Kidney glomerular epithelial cell (primary cell): ENCODE measurements around the gene CD69.
"Not testable (repeated sequence)": the region's sequence is repeated elsewhere in the genome, so short reads cannot be mapped to it uniquely, and the experiment has no call there.

Experiments used
- DNase-seq: peaks from one replicate; lab custom pipeline; 2025; lab: John Stamatoyannopoulos, UW

CD69 gene

DNA sequence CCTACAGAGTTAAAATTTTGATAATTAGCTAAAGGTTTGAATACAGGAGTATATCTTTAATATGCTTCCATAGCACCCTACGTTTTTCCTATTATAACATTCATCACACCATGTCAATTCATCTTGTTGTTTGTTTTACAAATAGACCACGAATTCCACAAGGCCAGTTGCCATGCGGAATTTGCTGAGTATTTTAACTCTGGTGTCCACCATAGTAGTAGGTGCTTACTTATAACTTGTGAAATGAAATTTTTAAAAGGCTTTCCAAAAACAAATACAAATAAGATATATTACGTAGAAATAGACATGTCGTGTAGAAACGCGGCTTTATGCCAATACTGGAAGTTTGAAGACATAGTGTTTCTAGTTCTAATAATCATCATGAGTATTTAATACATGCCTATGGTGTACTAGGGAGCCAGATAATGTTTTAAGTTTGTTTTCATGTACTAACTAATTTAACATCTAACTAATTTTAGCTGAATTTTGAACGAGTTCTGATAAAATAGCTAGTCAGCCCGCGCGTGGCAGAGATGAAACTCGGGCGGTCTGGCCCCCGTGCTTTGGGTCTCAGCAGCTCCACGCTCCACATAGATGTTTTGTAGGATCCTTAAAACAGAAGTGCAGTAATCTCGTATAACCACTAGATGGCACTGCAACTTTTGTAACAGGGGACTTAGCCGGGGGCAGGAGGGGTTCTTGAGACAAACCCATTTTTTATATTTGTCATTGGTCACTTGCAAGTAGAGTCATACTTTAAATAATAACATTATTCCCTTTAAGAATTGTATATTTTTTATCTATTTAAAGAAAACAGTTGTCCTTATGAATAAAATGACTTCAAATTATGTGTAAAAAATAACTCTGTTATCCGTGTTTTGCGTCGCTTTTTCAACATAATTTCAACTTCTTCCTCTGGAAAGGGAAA is 10.2 kb downstream of the CD69 start:
- peak; percentile 55 for DNase-seq

DNA sequence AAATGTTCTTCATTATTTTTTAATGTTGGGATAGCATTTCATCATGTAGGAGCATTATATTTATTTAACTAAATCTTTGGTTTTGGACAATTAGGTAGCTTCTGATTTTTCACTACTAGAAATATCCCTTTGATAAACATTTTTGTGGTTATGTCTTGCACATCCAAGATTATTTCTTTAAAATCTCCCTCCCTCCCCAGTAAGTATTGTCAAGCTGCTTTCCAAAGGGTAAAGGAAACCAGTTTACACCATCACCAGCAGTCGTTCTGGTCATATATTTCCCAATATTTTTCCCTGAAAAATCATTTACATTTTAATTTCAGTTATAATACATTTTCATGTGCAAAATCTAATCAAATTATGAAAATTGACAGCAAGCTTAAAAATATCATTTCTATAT is 11.1 kb downstream of the CD69 start:
- no peak for DNase-seq

DNA sequence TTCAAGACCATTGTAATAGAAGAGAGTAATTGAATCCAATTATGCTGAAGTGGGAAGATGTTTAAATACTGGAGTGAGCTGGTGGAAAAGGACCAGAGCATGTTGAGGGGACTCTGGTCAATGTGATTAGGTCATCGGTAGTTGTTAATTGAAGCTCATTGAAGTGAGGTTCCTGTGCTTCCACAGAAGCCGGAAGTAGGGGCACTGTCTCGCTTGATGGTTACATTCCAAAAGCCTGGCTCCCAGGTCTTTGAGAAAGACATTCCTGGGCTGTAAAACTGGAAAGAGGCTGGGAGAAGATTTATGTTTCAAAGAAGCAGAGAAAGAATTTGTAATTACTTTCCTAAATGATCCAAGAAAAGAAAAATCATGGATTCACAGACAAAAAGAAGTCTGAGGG is 15.5 kb downstream of the CD69 start:
- peak; percentile 67 for DNase-seq

DNA sequence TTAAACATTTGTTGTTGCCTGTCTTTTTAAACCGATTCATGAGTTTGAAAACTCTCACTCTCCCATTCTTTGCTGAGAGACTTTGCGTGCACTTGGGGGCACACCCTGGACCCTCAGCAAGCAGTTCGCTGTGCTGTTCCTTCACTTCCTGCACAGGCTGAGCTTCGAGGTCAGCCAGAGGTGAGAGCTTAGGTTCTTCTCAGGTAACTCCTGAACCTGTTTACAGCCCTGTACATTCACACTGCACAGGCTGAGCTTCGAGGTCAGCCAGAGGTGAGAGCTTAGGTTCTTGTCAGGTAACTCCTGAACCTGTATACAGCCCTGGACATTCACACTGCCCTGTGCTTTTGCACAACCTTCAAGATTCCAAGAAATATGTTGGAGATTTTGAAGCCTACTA is 18.0 kb downstream of the CD69 start:
- DNase-seq = no peak

DNA sequence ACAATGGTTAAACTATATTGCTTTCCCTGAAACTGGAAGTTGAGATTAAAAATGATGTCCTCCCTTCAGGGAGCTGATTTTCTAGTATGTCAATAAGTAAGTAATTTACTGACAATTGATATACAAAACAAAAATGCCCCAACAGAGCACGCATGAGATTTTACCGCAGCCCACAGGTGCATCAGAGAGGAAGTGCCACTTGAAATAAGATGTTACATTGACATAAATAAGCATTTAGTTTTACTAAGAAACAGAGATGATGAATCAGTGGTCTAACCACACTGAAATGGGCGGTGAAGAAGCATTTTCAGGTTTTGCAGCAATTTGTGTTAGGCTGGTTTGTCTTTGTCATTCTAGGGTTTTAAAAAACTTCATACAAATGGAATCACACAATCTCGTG is 19.0 kb downstream of the CD69 start:
- DNase-seq = no peak

DNA sequence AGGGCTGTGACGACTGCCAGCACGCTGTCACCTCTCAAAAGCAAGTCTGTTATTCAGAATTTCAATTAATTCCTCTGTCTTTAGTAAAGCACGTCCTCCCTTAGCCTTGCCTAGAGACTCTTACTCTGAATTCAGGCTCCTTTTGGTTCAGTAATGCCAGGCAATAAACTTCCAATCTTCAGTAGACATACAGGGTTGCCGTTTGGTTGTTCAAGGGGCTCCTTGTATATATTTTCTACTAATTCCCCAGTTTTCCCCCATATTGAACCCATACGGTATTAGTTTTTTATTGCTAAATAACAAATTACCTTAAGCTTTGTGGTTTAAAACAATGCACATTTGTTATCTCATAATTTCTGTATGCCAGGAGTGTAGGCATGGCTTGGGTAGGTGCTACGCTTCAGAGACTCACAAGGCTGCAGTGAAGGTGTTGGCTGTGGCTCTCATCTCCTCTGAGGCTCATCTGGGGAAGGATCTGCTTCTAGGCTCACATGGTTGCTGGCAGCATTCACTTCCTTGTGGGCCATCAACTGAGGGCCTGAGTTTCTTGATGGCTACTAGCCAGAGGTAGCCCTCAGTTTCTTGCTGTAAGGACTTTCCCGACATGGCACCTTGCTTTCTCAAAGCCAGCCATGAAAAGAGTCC is 20.5 kb downstream of the CD69 start:
- no peak for DNase-seq

DNA sequence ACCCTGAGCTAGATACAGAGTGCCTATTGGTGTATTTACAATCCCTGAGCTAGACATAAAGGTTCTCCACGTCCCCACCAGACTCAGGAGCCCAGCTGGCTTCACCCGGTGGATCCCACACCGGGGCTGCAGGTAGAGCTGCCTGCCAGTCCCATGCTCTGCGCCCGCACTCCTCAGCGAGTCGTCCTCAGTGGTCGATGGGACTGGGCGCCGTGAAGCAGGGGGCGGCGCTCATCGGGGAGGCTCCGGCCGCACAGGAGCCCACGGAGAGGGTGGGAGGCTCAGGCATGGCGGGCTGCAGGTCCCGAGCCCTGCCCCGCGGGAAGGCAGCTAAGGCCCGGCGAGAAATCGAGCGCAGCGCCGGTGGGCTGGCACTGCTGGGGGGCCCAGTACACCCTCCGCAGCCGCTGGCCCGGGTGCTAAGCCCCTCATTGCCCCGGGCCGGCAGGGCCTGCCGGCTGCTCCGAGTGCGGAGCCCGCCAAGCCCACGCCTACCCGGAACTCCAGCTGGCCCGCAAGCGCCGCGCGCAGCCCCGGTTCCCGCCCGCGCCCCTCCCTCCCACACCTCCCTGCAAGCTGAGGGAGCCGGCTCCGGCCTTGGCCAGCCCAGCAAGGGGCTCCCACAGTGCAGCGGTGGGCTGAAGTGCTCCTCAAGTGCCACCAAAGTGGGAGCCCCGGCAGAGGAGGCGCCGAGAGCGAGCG is 21.1 kb downstream of the CD69 start:
- not testable (repeated sequence) for DNase-seq

DNA sequence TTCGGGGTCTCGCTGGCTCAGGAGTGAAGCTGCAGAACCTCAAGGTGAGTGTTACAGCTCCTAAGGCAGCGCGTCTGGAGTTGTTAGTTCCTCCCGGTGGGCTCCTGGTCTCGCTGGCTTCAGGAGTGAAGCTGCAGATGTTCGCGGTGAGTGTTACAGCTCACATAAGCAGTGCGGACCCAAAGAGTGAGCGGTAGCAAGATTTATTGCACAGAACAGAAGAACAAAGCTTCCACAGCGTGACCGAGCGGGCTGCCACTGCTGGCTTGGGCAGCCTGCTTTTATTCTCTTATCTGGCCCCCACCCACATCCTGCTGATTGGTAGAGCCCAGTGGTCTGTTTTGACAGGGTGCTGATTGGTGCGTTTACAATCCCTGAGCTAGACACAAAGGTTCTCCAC is 21.8 kb downstream of the CD69 start:
- not testable (repeated sequence) for DNase-seq

DNA sequence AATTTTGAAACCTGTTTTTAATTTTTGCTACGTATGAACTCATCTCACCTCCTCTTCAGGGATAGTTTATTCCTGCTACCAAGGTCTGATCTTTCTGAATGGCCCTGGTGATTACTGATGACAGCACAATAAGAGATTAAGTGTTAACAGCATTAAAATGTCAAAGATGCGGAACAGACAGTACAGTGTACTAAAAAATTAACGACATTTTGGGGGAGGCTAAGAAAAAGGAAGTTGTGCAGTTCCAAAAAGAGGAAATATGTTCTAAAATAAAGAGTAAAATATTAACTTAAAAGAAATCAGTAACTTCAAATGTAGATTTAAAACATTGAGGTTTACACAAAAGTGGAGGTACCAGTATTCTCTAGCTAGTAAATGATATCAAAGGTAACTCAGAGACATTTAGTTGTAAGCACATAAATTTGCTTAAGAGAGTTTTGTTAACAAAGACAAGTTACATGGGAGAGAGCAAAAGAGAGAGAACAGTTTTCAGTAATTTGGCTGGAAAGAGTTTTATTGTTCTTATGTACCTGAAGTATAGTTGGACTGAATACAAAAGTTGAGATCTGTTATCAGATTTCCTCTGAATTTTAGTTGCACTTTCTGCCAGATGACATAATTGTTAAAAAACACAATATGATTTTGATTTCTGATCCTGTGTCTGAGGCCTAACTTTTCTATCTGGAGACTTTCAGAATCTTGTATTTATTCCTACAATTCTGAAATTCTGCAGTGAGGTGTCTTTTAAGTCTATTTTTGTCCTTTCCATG is 23.6 kb downstream of the CD69 start:
- DNase-seq = no peak

DNA sequence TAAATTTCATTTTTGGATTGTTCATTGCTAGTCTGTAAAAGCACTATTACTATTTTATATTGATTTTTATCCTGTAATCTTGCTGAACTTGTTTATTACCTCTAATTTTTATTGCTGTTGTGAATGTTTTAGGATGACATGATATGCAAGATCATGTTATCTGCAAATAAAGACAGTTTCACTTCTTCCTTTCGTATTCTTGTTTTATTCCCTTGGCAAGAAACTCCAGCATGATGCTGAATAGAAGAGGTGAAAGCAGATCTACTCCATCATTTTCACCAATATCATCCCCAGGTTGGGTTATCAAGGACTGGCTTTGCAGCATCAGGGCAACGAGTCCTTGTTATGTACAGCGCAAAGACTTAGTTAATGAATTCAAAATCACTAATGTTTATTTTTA is 25.1 kb downstream of the CD69 start:
- DNase-seq = no peak

DNA sequence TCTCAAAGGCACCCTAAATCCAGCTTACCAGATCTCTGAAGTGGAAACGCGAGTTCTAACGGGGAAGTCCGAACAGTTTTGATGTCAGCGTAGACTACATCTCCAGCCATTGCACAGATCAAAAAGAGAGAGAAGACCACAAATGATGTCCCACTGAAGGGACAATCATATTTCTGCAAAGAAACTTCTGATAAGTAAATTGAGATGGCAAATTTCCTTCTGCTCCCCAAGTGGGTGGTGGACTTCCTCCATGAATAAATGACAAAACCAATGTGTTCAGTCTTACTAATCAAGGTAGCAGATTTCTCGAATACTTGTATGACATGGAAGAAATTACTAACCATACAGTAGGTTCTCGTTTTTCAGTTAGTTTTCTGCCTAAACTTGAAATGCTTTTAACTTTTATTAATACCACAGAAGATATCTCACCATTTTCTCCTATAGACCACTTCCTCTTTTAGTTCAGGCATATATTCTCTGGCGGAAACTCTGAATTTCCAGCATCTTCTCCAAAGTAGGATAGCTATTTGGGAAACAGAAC is 27.7 kb downstream of the CD69 start, which contains the start of gene CLECL1:
CLECL1 (minus strand) TSS at position 177 of the 541 bp plus-strand sequence.
- DNase-seq = no peak

DNA sequence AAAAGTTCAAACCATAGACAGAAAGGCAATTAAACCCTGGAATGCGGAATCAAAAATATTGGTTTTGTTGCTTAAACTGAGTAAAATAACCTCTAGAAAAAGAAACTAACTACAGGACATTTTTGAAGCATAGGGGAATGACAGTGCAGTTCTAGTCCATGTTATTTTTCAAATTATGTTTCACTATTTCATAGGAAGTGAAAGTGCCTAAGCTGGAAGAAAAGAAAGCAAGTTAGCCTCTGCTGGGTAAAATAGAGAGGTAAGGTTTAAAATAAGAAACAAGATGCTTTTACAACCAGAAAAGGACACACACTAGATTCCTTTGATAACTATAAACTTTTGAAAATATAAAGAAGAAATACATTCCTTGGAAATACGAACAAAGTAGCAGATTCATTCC is 28.9 kb downstream of the CD69 start:
- no peak for DNase-seq

DNA sequence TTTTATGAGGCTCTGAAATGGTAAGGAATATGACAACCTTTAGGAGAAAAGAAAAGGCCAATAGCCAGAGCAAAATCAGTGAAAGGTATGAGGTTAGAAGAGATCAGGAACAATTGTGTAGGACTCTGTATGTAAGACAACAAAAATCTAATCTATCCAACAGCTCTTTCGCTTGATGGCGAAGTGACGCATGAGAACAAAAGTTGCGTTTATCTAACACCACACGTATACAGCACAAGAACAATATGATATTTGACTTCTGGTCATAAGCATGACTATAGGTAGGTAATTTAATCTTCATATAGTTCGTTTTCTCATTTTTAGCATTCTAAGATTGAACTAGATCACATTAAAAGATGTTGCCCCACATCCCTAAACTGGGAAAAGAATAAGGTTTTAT is 29.3 kb downstream of the CD69 start:
- no peak for DNase-seq

DNA sequence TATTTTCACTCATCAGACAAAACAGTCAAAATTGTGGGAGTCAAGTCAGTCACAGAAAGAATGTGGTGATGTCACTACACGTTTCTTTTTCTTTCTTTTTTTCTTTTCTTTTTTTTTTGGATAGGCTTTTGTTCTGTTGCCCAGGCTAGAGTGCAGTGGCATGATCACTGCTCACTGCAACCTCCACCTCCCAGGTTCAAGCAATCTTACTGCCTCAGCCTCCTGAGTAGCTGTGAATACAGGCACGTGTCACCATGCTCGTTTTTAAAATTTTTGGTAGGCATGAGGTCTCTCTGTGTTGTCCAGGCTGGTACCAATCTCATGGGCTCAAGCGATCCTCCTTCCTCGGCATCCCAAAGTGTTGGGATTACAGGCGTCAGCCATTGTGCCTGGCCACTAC is 30.1 kb downstream of the CD69 start:
- no peak for DNase-seq

DNA sequence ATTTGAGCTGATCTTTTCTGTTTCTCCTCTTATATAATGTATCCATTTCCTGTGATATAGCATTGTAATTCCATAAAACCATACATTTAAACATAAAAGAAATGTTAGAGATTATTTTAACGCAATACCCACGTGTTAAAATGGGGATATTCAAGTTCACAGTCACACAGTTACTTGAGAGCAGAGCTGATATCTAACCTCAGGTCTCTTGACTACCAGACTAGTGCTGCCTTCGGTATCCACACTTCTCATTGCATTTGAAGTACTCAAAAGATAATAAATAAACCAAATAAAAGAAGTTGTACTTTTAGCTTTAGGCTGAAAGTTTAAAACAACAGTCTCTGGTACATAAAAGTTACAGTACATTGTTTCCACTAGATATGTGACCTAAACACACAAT is 30.7 kb downstream of the CD69 start:
- no peak for DNase-seq

DNA sequence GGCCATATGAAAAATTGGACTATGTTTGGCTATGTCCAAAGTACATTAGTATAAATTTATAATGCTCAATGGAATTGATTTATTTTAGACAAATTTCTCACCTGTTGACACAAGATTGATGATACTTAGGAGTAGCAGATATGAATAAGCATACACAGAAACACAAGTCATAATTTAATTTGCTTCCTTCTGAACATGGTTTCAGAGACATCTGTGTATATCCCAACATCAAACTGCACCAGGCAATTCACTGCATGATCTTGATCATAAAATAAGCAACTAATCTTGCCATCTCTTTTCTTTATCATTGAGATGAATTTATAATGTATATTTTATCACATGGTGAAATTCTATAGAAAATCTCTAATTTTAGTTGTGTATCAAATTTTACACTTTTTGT is 31.6 kb downstream of the CD69 start:
- DNase-seq = no peak

DNA sequence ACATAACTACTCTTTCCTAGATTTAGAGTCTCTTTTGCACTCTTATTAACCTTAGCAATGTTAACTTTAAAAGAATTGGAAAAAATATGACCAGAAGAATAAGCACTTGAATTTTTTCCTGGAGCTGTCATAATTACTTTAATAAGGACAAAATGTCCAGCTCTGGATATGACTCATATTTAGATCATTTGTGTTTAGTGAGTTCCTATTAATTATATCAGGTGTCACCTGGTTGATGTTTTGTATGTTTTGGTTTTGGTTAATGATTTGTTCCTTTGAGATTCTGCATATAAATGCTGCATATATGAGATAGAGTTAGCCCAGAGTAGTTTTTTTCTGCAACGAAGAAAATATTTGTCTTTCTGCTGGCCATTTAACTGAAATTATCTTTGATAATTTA is 32.9 kb downstream of the CD69 start:
- no peak for DNase-seq

DNA sequence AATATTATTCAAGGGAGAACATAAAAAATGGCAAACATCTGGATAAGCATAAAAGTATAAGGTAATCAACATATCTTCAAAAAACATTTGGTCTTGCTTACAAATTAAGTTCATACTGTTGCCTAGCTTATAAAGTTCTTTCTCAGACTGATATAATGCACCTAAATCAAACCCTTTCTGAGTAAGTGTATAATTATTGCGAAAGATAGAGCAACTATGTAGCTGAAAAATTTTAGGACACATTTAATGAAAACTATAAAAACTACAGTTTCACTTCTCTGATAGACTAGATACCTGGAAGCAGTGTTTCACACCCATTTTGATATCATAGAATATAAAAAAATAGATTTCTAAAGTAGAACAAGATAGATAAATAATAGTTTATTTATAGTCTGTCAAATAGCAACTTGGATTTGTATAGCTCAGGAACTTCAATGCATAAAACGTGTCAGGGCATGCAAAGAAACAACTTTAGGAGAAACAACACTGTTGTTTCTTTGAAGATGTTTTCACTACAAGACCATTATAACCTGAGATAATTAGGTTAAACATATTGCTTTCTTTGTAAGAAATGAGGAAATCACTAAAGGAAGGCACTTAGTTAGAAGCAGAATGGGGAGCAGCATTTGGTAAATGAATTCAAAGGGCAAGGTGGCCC is 35.4 kb downstream of the CD69 start:
- no peak for DNase-seq

DNA sequence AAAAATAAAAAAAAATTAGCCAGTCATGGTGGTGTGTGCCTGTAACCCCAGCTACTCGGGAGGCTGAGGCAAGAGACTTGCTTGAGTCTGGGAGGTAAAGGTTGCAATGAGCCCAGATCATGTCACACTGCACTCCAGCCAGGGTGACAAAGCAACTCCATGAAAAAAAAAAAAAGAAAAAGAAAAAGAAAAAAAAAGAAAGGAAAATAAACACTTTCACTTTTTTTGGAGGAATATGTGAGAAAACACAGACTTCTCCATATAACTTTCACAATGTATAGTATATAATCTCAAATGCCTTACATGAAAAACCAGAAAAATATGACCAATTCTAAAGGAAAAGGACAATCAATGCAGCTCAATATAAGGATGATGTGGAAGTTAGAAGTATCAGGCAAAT is 36.7 kb downstream of the CD69 start:
- DNase-seq = no peak

DNA sequence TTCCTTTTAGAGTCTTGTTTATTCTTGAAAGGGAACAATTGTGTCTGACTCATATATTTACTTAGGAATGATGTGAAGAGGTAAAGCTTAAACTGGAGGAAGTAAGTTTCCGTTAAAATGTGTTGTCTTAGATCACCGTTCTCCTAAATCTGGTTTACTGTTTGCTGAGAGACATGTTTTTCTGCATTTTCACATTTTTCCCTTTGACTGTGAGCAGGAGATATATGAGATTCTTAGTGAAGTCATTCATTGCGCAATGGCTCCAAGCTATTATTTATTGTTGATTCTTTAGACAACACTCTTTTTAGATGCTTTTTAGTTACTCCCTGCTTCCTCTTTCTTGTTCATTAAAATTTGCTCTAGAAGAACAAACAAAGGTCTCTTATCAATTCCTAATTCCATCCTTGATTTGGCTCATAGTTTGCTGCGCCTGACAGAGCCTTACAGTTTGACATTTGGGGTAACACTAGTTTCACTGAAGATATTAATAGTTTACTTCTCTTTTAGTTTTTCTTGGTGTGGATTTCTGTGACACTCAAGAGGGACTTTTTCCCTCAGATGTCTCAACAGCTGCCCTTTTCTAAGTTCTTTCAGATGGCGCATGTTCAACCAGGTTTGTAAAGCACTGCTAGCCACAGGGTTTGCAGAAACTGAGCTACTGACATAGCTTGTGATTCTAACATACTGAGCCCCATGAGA is 39.2 kb downstream of the CD69 start:
- no peak for DNase-seq

DNA sequence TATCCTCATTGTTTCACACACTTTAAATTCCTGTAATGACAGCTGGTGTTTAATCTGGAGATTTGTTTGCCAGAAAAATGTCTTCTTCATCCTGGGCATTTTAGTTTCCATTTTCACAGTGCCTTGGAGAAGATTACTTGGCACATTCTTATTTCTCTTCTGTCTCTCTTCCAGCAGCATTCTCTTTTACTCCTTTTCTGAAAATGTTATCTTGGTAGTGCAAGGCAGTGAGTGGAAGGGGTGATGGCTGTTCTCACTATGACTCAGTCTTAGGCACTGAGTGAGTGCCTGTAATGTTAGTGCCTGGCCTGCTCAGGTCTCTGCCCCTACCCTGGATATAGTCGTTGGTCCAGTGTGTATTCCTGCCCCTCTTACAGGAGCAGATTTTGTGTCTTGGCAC is 40.9 kb downstream of the CD69 start:
- no peak for DNase-seq
